ENCODE measurements around the gene ST3GAL6. TPM values are rescaled to one million over a fixed set of nuclear protein-coding genes. Genes with fewer than 3 reads are reported as not detected.

ST3GAL6 gene
- total and polyA plus RNA-seq, 2 of the 8 experiments (the other 6 are each of a cell fraction or from before 2014, with no cell fraction given) = 3.3 to 6.1 TPM

DNA sequence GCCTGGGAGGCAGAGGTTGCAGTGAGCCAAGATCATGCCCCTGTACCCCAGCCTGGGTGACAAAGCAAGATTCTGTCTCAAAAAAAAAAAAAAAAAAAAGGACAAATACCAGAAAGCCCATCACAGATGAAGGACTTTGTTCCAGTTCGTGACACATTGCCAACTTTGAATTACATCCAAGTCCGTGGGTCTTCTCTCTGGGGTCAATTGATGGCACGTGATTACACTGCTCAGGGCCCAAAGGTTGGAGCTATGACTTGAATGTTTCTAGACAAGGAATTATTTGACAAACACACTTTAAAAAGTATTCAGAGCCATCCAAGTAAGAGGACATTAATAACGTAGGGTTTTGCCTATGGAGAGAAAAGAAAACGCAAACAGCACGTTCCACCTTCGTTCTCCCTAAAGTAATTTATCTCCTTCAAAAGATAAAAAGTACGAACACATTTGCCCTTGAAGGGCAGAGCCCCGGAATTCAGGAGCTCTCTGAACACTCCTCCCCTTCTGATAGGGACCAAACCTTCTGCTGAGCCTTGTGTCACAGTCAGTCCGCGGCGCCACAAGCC is 31.3 kb upstream of the ST3GAL6 start (continued):
- no peak for TF ChIP-seq CREB1 (IDR thresholded peaks at IDR 0.05)
- TF ChIP-seq SAP30 (IDR thresholded peaks at IDR 0.05; ENCODE audit: insufficient read depth, insufficient replicate concordance, low read length) = peak; percentile 49
- no peak for TF ChIP-seq SIX5 (IDR thresholded peaks at IDR 0.05; ENCODE audit: low read depth, low read length)
- TF ChIP-seq GABPA (IDR thresholded peaks at IDR 0.05; ENCODE audit: borderline replicate concordance, insufficient read depth, low read length) = no peak
- peak; percentile 55; the same call in 1 of the 2 replicates for TF ChIP-seq TAF1 (IDR thresholded peaks at IDR 0.05; ENCODE audit: low read depth, low read length)
- no peak for TF ChIP-seq SRF (IDR thresholded peaks at IDR 0.05; ENCODE audit: low read depth, low read length)
- no peak for TF ChIP-seq SP1 (IDR thresholded peaks at IDR 0.05; ENCODE audit: low read depth, low read length)
- no peak for TF ChIP-seq TAF7 (optimal IDR thresholded peaks at IDR 0.05; ENCODE audit: borderline replicate concordance, low read depth, low read length)
